Activated T-cell treated with anti-CD3 and anti-CD28 coated beads, Interleukin-2, amount 50 U/mL, for 48 hours (primary cell): ENCODE data around the gene SPARC.
"Not testable (repeated sequence)": the region's sequence is repeated elsewhere in the genome, so short reads cannot be mapped to it uniquely, and the experiment has no call there.

ENCODE experiments used
- DNase-seq, 2 experiments: peaks; one replicate each; pipeline ENCODE4 v3.0.0-alpha.2; 2020

SPARC gene

DNA sequence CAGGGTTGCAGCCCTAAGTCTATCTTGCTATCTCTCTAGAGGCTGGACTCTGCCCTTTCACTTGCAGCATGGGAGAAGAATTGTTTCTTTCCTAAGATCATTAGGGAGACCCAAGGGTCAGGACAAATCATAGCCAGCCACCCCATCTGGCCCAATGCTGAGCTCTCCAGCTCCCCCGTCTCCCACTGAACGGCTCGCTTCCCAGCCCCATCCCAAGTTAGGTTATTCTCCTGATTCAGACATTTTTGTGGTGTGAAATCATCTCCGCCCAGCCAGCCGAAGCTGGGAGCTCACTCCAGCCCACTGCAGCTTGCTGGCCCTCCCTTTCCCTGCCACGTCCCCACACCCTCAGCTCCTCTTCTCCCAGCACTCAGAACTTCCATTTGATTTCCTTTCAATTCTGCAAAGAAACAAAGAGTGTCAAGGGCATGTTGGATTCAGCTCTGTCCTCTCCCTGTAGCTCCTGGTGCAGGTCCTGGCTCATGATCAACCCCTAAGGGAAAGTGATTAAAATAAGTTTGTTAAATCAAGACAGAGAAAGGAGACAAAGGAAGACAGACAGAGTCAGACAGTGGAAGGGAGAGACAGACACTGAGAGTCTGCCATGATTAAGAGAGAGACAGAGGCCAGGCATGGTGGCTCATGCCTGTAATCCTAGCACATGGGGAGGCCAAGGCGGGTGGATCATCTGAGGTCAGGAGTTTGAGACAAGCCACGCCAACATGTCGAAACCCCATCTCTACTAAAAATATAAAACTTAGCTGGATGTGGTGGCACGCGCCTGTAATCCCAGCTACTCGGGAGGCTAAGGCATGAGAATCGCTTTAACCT lies 12.6 kb upstream of the SPARC start:
- no peak for DNase-seq

DNA sequence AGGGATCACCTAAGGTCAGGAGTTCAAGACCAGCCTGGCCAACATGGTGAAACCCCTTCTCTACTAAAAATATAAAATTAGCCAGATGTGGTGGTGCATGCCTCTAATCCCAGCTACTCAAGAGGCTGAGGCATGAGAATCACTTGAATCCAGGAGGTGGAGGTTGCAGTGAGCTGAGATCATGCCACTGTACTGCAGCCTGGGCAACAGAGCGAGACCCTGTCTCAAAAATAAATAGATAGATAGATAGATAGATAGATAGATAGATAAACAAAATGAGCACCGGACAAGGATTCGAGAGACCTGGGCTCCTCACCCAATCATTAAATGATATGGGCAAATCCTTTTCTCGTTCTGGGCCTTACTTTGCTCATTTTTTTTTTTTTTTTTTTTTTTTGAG lies 11.4 kb upstream of the SPARC start:
- DNase-seq = not testable (repeated sequence)

DNA sequence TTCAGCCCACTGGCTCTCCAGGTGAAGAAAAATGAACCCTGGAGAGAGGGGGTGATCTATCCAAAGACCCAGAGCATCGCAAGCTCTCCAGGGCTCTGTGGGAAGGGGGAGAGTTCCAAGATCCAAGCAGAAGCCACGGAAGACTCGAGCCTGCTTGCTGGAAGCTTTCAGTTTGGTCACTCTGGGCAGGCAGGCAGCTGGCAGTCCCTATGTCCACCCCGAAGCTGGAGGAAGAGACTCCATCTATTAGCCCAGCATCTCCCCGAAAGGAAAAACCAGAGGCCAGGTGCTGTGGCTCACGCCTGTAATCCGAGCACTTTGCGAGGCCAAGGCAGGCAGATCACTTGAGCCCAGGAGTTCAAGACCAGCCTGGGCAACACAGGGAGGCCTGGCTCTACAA lies 10.7 kb upstream of the SPARC start:
- DNase-seq = no peak

DNA sequence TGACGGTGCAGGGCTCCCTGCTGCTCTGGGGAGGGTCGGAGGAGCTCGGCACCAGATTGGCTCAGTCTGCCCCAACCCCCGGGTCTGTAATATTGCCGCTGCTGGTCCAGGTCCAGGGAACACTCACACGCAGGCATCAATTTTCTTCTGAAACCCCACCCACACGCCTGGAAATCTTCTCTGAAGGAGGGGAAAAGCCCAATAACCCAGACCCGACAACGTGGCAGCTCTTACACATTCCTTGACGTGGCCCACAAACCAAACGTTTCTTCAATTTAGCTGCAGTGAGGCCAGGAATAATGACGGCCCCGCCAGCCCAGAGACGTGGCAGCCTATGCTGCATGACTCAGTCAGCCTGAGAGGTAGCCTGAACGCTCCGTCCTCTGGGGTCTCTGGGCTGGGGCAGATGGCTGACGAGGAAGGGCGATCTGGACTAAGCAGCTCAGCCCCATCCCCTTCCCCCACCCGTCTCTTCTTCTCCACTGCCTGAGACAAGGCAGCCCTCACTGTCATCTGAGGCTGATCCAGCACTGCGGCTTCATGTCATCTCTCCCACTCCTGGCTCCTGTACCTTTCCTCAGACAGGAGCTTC lies 9.9 kb upstream of the SPARC start:
- DNase-seq = no peak

DNA sequence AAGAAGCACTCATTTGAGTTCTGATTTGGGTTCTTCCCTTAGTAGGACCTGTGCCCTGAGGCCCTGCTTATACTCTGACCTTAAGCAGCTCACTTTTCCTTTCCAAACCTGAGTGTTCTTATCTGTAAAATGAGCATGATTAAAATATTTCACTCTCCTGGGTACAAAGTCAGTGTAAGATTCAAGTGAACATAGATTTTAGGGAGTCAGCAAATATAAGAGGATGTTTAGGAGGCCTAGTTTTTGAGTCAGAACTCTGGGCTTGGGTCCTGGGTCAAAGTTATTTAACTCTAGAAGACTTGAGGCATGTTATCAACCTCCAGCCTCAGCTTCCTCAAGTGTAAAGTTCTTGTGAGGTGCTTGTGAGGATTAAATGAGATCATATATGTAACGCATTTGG lies 8.7 kb upstream of the SPARC start:
- DNase-seq = no peak

DNA sequence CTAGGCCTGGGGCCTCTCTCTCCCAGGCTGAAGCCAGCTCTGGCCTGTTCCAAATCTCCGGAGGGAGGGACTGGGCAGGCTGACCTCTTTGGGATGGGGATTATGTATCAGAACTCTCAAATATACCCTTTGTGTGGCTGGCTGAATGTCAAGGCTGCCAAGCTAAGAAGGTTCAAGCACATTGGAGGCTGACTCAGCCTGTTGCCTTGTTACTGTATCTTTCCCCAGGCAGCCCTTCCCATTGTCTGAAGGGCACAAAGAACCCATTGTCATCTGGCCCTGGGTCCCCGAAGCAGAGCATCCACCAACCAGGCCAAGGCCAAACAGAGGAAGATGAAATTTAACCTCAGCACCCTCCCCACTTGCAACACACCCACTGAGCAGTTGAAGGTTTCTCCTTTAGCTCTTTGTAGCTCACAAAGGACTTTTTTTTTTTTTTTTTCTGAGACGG lies 7.3 kb upstream of the SPARC start:
- DNase-seq = no peak

DNA sequence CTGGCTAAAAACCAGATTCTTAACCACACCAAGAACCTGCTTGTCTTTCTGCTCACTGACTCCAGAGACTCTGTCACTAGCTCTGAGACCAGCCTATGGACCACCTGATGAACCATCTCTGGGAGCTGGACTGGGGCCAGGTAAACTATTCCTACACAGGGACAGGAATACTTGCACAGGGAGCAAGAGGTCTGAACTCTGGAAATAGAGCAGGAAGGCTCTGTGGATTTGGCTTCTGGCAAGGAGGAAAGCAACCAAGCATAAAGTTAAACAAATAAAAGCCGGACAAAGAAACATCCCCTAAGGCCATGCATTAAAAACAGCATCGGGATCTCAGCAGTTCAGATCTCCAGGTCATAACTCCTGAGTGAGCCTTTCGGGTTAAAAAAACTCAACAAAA lies 5.6 kb upstream of the SPARC start:
- DNase-seq = no peak

DNA sequence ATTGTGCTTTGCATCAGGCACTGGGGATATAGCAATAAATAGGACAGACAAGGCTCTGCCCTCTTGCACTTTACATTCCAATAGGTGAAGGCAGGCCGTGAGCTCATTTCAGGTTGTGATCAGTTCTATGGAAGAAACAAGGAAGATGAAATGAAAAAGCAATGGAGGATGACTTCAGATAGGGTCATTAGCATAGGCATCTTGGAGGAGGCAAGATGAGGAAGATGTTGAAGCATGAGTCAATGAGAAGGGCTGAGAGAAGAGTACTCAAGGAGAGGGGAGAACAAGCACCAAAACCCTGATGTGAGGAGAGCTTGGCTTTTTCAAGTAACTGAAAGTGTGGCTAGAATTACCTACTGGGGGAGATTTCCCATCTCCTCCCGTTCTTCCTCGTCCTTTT lies 5.0 kb upstream of the SPARC start:
- no peak for DNase-seq

DNA sequence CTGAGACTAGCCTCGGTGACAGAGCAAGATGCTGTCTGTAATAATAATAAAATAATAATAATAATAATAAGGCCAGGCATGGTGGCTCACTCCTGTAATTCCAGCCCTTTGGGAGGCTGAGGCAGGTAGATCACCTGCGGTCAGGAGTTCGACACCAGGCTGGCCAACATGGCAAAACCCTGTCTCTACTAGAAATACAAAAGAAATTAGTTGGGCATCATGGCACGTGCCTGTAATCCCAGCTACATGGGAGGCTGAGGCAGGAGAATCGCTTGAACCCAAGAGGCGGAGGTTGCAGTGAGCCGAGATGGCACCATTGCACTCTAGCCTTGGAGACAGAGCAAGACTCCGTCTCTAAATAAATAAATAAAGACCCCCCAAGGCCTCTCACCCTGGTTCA lies 2.9 kb upstream of the SPARC start:
- not testable (repeated sequence) for DNase-seq

DNA sequence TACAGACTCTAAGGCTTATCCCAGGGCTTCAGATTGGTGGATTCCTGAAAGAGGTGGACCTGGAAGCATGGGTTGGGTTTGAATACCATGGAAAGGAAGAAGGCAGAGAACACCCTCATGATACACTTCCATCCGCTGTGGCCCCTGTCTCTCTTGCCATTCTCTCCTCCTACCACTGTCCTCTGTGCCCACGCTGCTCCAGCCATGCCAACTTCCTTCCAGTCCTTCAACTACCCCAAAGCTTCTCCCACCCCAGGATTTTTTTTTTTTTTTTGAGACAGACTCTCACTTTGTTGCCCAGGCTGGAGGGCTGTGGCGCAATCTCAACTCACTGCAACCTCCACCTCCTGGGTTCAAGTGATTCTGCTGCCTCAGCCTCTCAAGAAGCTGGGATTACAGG lies 1.7 kb upstream of the SPARC start:
- no peak for DNase-seq

DNA sequence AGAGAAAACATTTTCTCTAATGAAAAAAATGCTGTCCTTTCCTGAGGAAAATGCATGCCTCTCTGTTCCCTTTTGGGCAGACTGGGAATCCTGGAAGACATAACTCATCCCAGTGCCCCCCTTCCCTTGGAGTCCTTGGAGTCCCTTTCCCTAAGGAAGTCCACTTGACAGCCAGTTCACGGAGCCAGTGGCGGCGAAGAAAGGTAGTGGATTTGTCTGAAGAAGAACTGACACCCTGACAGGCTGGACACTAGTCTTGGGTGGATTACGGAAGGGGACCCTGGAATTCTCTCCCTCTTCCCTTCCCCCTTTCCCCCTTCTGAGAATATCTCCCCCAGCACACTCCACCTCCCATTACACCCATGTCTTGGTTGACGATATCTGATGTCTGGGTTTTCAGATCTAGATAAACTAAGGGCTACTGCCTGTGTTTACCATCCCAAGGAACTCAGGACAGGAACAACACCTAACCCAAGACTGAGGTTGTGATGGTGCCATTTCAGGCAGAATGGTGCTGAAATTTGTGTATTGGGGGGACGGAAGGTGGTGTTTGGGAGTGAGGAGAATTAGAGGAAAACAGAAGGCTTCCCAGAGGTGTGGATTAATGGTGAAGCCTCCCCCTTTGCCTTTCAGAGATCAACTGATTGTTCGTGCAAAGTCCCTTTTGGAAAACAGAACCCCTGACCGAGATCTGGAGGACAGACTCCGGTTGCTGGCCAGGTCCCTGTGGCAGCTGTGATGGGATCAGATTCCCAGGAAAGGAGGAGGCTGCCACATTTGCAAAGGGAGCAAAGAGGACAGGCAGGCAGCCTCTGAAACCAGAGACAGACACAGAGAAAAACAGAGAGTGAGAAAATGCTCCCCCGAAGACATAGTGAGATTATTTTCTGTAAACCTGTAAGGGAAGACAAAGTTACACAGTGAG lies 704 bp downstream of the SPARC start:
- DNase-seq = no peak

DNA sequence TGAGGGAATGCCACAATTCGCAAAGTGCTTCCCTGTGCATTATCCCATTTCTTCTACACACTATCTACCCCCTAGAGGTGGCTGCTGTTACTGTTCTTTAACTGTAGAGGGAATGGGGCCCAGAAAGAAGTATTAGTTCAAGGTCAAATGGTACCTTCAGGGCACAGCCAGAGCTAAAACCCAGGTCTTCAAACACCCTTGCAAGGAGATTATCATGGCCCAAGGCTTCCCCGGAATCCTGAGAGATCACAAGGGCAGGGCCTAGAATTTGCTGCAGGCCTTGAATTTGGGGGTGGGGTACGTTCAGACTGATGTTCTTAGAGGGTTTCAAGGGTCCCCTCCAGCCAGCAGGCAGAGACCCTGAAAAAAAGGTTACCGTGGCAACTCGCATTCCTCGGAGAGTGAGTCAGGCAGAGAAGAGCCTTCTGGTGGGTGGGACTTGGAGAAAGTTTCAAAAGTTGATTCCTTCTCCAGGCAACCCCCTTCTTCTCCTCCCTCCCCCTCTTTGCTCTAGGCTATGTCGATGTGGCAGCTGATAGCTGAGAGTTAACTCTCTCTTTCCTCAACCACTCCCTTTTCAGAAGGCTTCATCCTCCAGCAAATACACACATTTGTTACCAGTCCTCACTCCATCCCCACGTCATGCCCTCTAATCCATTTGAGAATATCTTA lies 1.9 kb downstream of the SPARC start:
- DNase-seq = no peak

DNA sequence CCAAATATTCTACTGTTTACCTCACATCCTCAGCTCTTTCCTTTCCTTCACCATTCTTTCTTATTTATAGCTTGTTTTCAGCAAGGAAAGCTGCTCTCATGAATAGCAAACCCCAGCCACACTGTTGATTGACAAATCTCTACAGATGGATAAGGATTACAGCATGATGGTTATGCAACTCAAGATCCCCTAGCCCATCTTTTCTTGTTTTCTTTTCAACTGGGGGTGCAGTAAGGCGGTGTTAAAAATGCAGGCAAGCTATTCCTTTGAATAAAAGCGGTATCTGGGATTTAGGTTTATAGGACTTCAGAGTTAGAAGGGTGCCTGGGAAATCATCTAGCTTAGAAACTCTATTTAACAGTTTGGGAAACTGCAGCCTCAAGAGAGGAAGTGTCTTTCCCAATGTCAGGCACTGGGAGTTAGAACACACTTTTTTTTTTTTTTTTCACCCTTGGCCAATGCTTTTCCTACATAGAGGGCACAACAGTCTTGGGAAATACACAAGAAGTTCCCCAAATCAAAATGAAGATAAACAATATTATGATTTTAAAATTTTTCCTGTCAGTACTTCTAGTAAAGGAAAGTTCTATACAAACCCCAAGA lies 2.6 kb downstream of the SPARC start:
- no peak for DNase-seq

DNA sequence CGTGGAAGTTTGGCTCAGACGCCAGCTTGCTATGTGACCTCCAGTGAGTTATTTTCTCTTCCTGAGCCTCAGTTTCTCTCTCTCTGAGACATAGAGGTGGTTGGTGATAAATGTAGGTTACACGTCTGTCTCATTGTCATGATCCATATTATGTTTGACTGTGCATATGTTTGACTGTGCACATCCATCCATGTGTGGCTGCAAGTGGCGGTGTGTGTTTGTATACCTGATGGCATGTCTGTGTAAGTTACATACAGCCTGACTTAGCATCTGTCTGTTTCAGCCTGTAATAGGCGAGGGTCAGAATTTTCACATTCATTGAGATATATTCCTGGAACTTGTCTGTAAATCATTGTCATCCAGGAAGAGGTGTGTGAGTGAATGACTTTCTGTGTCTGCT lies 3.3 kb downstream of the SPARC start:
- no peak for DNase-seq

DNA sequence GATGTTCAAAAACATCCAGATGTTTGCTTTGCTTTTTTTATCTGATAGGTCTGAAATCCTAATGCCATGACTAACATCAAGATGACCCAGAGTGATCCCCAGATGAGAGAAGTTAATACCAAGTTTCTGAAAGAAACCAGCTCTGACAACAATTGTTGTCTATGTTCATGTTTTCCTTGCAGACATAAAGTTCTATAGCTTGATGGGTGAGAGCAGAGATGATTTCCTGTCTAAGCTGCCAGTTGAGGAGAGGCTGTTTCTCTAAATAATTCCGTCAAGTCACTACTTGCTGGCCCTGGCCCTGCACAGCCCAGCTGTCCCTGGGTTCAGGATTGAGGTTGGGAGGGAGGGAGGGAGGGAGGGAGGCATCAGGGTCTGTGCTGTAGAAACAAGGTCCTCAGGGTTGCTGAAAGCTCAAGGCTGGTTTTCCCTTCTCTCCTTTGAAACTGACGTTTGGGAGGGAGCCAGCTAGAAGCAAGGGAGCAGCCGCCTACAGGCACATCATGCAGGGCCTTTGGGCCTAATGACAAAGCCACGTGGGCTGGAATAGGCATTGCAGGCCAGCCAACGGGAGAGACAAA lies 3.9 kb downstream of the SPARC start:
- DNase-seq = no peak

DNA sequence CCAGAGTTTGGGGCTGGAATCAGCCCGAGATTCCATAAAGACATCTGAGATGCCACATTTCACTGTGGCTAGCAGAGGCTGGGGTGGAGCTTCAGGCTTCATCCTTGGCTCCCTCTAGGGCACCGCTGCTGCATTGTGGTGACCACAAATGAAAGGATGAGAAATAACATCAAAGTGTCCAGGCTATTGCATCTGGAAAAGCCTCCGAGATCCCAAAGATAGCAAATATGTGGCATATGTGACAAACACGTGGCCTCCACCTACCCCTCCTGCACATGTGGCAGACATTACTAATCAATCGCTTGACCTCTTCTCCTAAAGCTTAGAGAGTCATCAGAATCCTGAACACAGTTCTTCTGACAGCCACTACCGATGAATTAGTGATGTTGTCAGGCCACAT lies 4.5 kb downstream of the SPARC start:
- DNase-seq = no peak

DNA sequence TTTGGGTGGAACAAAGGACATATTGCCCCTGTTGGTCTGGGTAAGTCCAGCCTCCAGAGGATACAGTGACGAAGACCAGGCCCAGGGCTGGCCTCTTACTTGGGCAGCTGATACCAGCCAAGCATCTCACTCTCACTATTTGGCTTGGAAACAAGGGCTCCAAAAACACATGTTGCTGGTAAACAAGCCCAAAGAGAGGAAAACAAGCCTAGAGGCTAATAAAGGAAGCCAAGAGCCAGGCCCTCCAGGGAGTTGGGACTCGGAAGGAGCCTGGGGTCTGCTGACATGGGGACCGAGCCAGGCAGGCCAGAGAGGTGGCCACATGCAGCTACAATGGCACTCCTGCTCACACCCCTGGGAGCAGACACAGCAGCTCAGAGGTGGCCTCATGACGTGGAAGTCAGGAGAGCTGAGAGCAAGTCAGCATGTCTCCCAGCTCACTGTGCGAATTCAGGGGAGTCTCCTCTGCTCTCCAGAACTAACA lies 5.7 kb downstream of the SPARC start:
- no peak for DNase-seq

DNA sequence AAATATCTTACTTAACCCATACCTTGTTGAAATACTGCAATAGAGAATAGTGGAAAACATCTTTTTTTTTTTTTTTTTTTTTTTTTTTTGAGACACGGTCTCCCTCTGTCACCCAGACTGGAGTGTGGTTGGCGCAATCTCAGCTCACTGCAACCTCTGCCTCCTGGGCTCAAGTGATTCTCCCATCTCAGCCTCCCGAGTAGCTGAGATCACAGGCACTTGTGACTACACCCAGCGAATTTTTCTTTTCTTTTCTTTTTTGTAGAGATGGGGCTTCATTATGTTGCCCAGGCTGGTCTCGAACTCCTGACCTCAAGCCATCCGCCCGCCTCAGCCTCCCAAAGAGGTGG lies 6.6 kb downstream of the SPARC start:
- not testable (repeated sequence) for DNase-seq

DNA sequence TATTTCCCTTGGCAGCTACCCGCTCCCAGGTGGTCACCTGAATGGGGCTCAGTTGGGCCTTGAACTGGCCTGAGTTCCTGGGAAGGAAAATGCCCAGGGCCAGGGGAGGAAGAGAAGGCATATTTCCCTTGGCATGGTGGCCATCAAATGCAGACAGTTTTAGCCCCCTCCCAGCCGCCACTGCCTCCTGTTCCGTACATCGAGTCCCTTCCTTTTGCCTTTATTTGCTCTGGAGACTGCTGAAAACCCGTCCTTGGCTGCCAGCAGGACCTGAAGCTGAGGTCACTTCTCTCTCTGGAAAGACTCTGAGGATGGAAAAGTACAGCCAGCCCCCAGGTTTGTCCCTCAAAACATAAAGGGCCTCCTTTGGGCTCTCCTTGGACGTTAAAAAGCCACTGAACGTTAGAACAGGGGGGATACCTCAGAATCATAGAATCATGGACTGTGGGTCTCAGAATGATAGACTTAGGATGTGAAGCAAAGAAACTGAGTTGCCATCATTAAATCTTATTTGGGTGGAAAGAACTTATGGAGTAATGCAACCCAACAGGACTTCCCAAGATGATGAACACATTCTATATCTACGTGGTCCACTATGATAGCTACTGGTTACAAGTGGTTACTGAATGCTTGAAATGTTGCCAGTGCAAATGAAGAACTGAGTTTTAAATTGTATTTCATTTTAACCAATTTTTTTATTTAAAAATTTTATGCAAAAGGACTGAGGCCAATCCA lies 7.1 kb downstream of the SPARC start:
- no peak for DNase-seq

DNA sequence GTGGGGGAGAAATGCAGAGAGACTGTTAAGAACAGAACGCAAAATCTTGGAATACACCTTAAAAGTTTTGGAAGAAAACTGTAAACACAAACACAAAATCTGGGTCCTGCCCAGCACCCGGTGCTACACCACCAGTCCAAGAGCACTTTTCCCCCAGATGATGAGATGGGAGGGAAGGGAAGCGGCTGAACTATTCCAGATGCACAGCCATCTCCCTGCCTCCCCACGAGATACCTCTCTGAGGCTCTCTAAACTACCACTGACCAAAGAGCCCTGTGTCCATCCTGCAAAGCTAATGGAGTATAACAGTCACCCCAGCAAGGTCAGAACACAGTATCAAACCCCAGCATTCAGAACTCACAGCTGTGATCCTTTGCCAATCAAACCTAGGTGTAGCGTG lies 8.0 kb downstream of the SPARC start:
- no peak for DNase-seq

DNA sequence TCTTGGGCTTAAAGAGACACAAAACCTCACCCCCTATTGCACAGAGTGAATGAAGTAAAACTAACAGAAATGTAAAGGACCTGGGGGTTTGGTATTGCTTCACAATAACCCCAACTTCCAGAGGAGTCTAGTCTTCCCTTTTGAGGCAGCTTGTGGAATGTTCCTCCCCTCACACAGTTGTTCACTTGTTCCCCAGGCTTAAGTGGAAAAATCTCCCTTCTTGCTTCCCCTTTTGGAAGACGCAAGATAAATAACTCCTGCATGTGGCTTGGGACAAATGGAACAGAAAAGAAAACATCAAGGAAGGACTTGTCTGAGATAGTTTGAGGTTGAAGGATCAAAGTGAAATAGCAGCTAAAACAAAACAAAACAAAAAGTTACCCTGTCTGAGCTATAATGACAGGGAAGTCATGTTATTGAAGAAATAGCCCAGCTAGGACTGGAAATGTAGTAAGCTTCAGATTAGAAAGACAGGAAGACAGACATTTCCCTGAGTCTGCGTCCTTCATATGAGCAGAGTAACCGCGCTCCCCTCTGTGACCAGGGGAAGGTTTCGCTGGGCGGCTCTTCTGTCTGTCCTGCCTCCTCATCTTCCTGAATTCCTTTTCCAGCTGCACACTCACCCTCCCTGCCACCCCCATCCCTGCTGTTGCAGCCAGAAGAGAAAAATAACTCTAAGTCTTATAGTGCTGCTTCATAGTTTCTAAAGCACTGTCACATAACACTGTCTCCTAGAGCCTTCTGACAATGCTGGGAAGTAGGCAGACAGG lies 8.8 kb downstream of the SPARC start:
- DNase-seq = no peak
